K562 (cell line): ENCODE data around the gene SCAMP5. TPM values are rescaled to one million over a fixed set of nuclear protein-coding genes. Genes with fewer than 3 reads are reported as not detected.

Source experiments
- ARID3B ChIP-seq: fragments of 250-450 bp; sonication (Bioruptor Pico); IDR thresholded peaks from 2 replicates; pipeline ENCODE4 v1.4.0; 2020; ENCODE audit warnings: borderline replicate concordance
- ARNT ChIP-seq, 2 experiments: fragments of 450-650 bp; IDR thresholded peaks; 2 replicates each; pipeline ENCODE4 v1.6.1; 2016; ENCODE audit warnings: mild to moderate bottlenecking in 1 of 2
- CHCHD3 ChIP-seq: fragments of 250-450 bp; sonication (Bioruptor Pico); IDR thresholded peaks from 2 replicates; pipeline ENCODE4 v2.1.2; 2022; ENCODE audit warnings: mild to moderate bottlenecking
- DACH1 ChIP-seq: fragments of 450-650 bp; IDR thresholded peaks from 2 replicates; pipeline ENCODE4 v1.6.1; 2018; ENCODE audit not compliant: partially characterized antibody
- PATZ1 ChIP-seq: fragments of 250-450 bp; sonication (Bioruptor Pico); IDR thresholded peaks from 2 replicates; pipeline ENCODE4 v1.5.0; 2020; ENCODE audit warnings: mild to moderate bottlenecking, borderline replicate concordance
- RBM17 ChIP-seq: fragments of 200-400 bp; formaldehyde crosslinking; IDR thresholded peaks from 2 replicates; pipeline ENCODE4 v1.6.1; 2017; ENCODE audit warnings: low read depth, mild to moderate bottlenecking, low read length, borderline replicate concordance
- TBL1XR1 ChIP-seq, 2 experiments: IDR thresholded peaks; 2 replicates each; pipeline ENCODE4 v1.6.1; 2012; ENCODE audit warnings: improper control_type of control experiment in 2 of 2, low read length in 2 of 2, mild to moderate bottlenecking in 1 of 2
- ZBTB40 ChIP-seq, 2 experiments: fragments of 450-650 bp in 1 of 2; sonication (generic) in 1 of 2; formaldehyde crosslinking in 1 of 2; IDR thresholded peaks; 2 replicates each; pipeline versions ENCODE4 v1.7.1 to v1.9.0; 2016 to 2022; ENCODE audit warnings: inconsistent platforms in 1 of 2, mild to moderate bottlenecking in 1 of 2, missing genetic modification reagents in 1 of 2
- ZBTB7A ChIP-seq: IDR thresholded peaks from 2 replicates; pipeline ENCODE4 v1.6.1; 2011; ENCODE audit warnings: low read depth, mild to moderate bottlenecking, low read length, moderate library complexity, borderline replicate concordance; ENCODE audit not compliant: control insufficient read depth
- ZNF143 ChIP-seq: sonication (generic); formaldehyde crosslinking; IDR thresholded peaks from 2 replicates; pipeline ENCODE4 v1.9.0; 2022; ENCODE audit warnings: mild to moderate bottlenecking, missing genetic modification reagents
- ZNF76 ChIP-seq: fragments of 250-450 bp; sonication (Bioruptor Pico); IDR thresholded peaks from 2 replicates; pipeline ENCODE4 v1.4.0; 2020; ENCODE audit warnings: mild to moderate bottlenecking, moderate library complexity, borderline replicate concordance
- ZNF780A ChIP-seq: fragments of 250-450 bp; sonication (Bioruptor Pico); IDR thresholded peaks from 2 replicates; pipeline ENCODE4 v1.5.0; 2021; ENCODE audit warnings: mild to moderate bottlenecking
- polyA plus RNA-seq, 8 experiments: library from polyadenylated mRNA; depleted of rRNA in 4 of 8; stranded (reverse) in 5 of 8; unstranded in 3 of 8; fragments of >200 nt; fragmentation: Nextera tagmentation in 2 of 8; fragmentation: Illumina TruSeq in 1 of 8; extraction: Ambion mirVana in 2 of 8; extraction: Trizol in 1 of 8; gene quantifications; 2 replicates each; pipeline versions ENCODE4 v1.2.1 to v1.2.3, GENCODE V29; 2011 to 2014; ENCODE audit warnings: inconsistent platforms in 1 of 8, missing spikeins in 1 of 8
- total RNA-seq, 7 experiments: library from RNA; depleted of rRNA in 6 of 7; stranded (reverse); fragments of >200 nt in 6 of 7; fragmentation: Illumina TruSeq in 2 of 7; extraction: Trizol in 2 of 7; gene quantifications; 2 replicates each; pipeline versions ENCODE4 v1.2.1 to v1.2.3, GENCODE V29; 2011 to 2021; ENCODE audit warnings: low replicate concordance in 1 of 7

SCAMP5 gene
- total and polyA plus RNA-seq, 9 of the 15 experiments (the other 6 are each of a cell fraction or from before 2014, with no cell fraction given), result 0.09 to 0.29 (median 0.19) TPM; not detected in 5

- TF ChIP-seq ZBTB40 (IDR thresholded peaks at IDR 0.05), result no peak
- no peak for TF ChIP-seq ZBTB40 (CRISPR knock-in tag; IDR thresholded peaks at IDR 0.05)
- no peak for TF ChIP-seq ZBTB7A
- TF ChIP-seq CHCHD3 (CRISPR knock-in tag), result no peak
- no peak for TF ChIP-seq ARID3B (CRISPR knock-in tag)
- TF ChIP-seq ZNF76 (CRISPR knock-in tag), result no peak
- TF ChIP-seq TBL1XR1 (IDR thresholded peaks at IDR 0.05; ENCODE audit: low read length in 2 of 2), result peak in 1 of 2 experiments; percentile 76; a peak in 1 of 4 replicates
- TF ChIP-seq ZNF143, result no peak
- no peak for TF ChIP-seq RBM17
- no peak for TF ChIP-seq DACH1
- TF ChIP-seq ZNF780A (CRISPR knock-in tag), result no peak
- 0 out of 4 replicates have a peak, but pooled peaks of 1 of the 2 experiments have one; percentile 16 for TF ChIP-seq ARNT (IDR thresholded peaks at IDR 0.05)
- no peak for TF ChIP-seq PATZ1
These were observed 48.3 kb downstream of the SCAMP5 start (continued) for GRCh38 chr15:75043509-75044257.
